Right renal cortex interstitium (tissue), 3 donors: ENCODE data around the gene QRICH1. TPM values are rescaled to one million over a fixed set of nuclear protein-coding genes. Genes with fewer than 3 reads are reported as not detected.

Experiments
- DNase-seq, 3 donors: peaks; one replicate each; pipeline ENCODE4 v3.0.0-alpha.2; 2013; ENCODE audit warnings: low read depth in 3 of 3, low spot score in 2 of 3
- polyA plus RNA-seq, 3 donors: library from polyadenylated mRNA; unstranded; fragments of 120-200 nt; gene quantifications; one replicate each; pipeline ENCODE4 v1.2.1, GENCODE V29; 2013; ENCODE audit not compliant: insufficient read length in 3 of 3

QRICH1 gene
- polyA plus RNA-seq = 10 to 100 TPM; 84.1 to 89.5 (median 86.9) TPM

- DNase-seq = peak; percentile 94 to 99 (median 97)
Measured at GRCh38 chr3:49093853-49094767, at the start of gene QRICH1. Gene QRICH1, minus strand, starts transcription at chr3:49094071. Its CDS starts 17,054 bp downstream, at chr3:49077017.

GRCh38 chr3:49140080-49140479, 46.2 kb upstream of the QRICH1 start:
- DNase-seq = no peak

DNA sequence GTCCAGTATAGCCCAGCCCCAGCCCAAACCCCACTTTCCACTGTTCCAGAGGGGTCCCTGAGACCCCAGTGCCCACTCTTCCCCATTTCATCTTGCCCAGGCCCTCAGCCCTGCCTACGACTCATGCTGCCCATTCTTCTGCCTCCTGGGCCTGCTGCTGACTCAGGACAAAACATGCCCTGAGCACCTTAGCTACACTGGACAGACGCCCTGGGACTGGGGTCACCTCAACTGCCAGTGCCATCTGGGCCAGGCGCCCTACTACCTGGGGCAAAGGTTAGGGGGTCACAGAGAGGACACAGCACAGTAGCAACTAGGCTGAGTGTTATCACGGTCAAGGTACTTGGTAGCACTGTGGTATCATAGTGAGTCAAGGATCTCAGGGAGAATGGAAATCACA, 41.6 kb upstream of the QRICH1 start:
- no peak for DNase-seq

GRCh38 chr3:49134471-49135265, 40.8 kb upstream of the QRICH1 start:
- no peak for DNase-seq

DNA sequence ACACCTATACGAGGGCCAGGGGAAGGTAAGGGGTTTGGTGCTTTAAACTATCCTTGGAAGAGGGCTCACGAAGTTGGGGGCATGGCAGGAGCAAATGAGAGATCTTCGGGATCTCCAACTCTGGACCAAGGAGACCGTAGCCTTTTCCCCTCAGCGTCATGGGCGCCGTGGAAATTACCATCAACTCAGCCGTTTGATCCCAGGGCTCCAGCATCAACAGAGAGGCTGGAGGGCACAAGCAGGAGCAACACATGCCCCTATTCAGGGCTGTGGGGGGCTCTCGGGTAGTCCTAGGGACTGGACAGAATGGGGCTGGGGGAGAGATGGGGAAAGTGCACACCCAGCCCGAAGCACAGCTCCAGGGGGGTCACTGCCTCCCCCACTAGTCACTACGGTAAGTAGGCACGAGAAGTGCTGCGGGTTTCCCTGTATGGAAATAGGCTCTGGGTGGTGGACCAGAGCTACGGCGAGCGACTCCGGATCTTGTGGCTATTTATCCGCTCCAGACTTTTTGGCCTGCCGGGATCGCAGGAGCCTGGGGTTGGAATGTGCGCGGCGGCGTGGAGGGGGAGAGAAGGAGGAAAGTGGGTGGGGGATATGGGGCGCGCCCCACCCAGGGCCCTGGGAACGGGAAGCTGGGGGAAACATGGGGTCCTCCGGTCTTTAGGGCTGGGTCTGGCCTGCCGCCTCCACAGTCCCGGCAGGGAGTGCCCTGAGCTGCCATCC, 39.5 kb upstream of the QRICH1 start:
- peak; percentile 76 to 86 (median 79) for DNase-seq

DNA sequence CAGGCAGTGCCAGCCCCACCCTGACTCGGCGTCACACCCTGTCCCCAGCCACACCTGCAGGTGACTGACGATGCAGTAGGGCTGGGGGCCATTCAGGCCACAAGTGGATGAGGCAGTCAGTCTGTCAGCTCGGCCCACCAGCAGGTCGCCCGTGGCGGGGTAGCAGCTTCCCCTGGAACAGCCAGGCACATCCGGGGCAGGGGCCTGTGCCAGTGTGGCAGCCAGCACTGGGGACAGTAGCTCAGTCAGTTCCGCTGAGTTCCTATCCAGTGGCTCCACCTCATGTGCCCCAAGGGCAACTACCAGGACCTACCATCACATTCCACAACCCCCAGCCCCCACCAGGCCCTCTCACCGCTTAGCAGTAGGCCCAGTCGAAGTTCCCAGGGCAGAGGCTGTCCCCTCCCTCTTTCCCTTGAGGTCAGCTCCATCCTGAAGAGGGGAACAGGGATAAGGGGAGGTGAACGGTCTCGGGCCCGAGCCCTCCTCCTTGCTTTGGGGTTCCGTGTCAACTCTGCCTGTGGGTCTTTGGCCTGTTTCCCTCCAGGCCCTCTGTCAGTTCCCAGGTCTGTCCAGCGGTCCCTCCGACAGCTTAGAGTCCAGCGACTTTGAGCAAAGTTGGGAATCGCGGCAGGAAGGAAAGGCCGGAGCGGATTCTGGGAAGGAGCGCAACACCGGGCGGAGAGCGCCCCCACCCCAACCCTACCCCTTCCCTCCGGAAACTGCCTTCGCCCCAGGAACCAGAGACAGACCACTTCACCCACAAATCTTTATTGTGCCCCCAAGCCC, 38.8 kb upstream of the QRICH1 start, which contains the start of gene LAMB2:
Gene LAMB2, minus strand, starts transcription at position 614 of the 789 bp plus-strand sequence. Its CDS starts 183 bp downstream, at position 431.
- peak; percentile 70 to 75 (median 71) for DNase-seq

GRCh38 chr3:49132073-49132436, 38.2 kb upstream of the QRICH1 start:
- DNase-seq = no peak

GRCh38 chr3:49131576-49131975, 37.7 kb upstream of the QRICH1 start:
- DNase-seq = no peak

DNA sequence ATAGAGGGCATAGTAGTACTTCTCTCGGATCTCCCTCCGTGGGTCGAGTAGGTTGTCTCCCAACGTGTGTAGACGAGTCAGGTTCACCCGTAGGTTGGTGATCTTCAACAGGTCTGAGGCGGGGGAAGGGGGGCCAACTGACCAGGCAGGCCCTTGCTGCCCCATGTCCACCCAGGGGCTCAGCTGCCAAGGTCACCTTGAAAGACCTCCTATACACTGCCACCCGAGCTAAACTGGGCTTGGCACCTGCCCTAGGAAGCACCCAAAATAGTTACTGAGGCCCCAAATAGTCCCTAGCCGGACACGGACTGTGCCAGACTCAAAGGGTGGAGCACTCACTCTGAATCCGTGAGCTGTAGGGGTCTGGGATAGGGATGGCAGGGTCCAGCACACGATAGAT, 37.2 kb upstream of the QRICH1 start:
- DNase-seq = no peak

GRCh38 chr3:49124991-49125670, 31.3 kb upstream of the QRICH1 start:
- no peak for DNase-seq

GRCh38 chr3:49124203-49124602, 30.3 kb upstream of the QRICH1 start:
- no peak for DNase-seq

GRCh38 chr3:49123687-49124086, 29.8 kb upstream of the QRICH1 start:
- DNase-seq = no peak

- no peak for DNase-seq
Measured at GRCh38 chr3:49122886-49123545, 29.1 kb upstream of the QRICH1 start.

DNA sequence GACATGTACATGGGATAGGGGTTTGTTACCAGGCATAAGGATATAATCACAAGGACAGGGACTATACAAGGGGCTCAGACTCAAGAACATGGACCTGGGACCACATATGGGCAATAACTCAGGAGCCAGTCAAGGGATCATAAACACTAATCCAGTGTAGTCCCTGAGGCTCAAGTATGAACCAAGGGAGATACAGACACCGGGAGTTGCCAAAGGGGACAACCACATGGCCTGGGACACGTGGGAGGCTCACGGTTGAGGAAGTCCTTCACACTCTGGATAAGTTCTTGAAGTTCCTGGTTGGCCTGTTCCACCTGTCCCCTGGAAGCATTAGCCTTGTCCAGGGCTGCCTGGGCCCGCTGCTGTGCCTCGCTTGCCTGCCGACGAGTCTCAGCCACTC, 28.6 kb upstream of the QRICH1 start:
- DNase-seq = no peak

GRCh38 chr3:49122022-49122421, 28.2 kb upstream of the QRICH1 start:
- DNase-seq = no peak

- DNase-seq = no peak
Measured at GRCh38 chr3:49121132-49121736, 27.4 kb upstream of the QRICH1 start.

GRCh38 chr3:49120438-49121131, 26.7 kb upstream of the QRICH1 start, which contains the start of gene USP19:
Gene USP19, minus strand, starts transcription at chr3:49120823. Its CDS starts 1,678 bp downstream, at chr3:49119145.
- peak; percentile 79 to 90 (median 82) for DNase-seq

DNA sequence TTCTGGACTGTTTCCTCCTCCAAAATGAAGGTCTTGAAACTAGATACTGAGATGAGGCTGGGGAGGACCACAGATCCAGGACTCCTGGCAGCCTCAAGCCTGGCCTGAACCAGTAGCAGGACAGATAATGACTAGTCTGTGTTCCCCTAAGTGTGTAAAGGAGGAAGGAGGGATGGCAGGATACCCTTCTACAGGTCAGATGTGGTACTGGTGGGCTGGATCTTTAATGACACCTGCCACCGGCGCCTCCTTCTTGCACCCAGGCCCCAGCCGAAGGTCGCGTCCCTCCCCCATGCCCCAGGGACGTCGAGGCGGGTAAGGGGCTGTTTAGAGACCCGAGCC, 26.2 kb upstream of the QRICH1 start:
- DNase-seq = no peak
